ENCODE results near the gene GLRX. TPM values are rescaled to one million over a fixed set of nuclear protein-coding genes. Genes with fewer than 3 reads are reported as not detected.
A peak's percentile ranks its signal among the peaks of the same experiment; 100 is the strongest.

GLRX gene
- polyA plus RNA-seq, 2 of the 4 experiments (the other 2 are of a cell fraction) = 106 to 329 TPM

DNA sequence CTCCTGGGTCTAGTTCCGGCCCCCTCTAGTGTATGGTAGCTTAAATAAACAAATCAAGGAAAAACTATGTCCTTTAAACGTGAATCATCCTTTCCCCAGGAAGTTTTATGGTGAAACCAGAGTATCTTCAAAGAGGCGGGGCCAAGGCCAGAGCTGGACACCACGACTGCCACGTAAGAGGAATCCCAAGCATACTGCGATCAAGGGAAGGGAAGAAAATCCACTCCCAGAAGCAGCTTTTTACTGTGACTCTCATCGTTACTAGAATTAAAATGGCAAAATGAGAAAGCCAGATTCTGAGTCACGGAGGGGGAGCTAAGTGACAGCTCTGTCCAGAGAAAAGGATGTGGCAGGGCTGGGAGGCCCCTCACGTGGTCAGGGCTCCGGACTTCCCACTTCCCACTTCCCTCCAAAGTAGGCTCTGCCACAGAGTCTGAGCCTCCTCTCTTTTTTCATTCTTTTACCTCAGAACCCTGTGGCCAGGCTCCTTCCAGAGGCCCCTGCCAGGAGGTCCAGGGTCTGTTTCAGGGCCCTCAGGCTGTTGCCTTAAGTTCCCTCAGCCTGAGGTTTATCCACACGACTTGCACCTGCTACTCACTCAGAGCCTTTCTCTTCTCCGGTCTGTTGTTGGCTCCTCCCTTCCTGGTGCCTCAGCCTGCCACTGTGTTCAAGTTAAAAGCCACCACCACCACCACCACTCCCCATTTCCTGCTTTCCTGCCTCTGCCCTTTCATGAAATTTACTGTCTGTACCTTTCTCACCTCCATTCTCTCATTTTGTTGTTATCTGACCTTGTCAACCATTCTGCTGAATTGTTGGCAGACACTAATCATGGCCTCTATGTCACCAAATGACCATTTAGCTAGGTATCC is 1.4 kb upstream of the GLRX start (continued):
- TF ChIP-seq, protein P1, sequence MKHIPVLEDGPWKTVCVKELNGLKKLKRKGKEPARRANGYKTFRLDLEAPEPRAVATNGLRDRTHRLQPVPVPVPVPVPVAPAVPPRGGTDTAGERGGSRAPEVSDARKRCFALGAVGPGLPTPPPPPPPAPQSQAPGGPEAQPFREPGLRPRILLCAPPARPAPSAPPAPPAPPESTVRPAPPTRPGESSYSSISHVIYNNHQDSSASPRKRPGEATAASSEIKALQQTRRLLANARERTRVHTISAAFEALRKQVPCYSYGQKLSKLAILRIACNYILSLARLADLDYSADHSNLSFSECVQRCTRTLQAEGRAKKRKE (CRISPR knock-in tag; IDR thresholded peaks at IDR 0.05; ENCODE audit: low read depth) = no peak
- TF ChIP-seq CEBPB (IDR thresholded peaks at IDR 0.05) (peak in 1 of 2 experiments; percentile 48; a peak in 1 of 4 replicates), HEYL (CRISPR knock-in tag; IDR thresholded peaks at IDR 0.05) (0 out of 2 replicates have a peak, but pooled peaks have one; percentile 57), RARB (CRISPR knock-in tag; IDR thresholded peaks at IDR 0.05) (no peak)
- TF ChIP-seq, protein P2, sequence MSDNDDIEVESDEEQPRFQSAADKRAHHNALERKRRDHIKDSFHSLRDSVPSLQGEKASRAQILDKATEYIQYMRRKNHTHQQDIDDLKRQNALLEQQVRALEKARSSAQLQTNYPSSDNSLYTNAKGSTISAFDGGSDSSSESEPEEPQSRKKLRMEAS (IDR thresholded peaks at IDR 0.05) = 0 out of 2 replicates have a peak, but pooled peaks have one; percentile 71

DNA sequence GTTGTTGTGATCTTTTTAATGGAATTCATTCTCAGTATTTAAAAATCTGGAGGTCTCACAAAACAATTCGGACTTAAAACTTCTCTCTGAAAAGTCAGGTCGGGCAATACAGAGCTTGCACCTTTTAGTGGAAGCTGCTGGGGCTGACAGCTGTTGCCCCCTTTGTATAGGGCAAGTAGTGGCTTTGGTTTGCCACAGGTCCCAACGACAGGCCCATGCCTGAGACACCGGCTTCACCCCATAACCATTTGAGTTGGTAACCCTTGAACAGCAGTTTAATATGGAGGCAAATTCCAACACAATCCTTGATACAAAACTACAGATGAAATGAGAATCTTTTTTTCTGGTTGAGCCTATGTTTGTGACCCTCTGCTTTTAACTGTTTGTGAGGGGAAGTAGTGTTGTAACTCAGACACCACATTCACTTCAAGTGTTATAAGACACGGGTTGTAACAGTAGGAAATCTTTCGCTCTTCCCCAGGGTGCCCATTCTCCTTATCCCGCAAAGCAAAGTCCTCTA is 752 bp upstream of the GLRX start:
- Histone ChIP-seq H3K27ac (peak overlapping the region; percentile 87 to 94), H3K4me1 (peaks cover 54% of the 10 kb centered on the region), H3K4me2 (peak overlapping the region; percentile 95), H3K4me3 (peak overlapping the region; percentile 89), H3K9me3 (no peaks in the 10 kb centered on the region)
- 5% methylated on average over 7 of the region's 7 CpGs for WGBS (ENCODE audit: missing lambda C conversion rate)
- TF ChIP-seq NR3C1 (IDR thresholded peaks at IDR 0.05) (no peak), CEBPB (IDR thresholded peaks at IDR 0.05) (no peak), RFX5 (IDR thresholded peaks at IDR 0.05) (no peak), CBX8 (IDR thresholded peaks at IDR 0.05) (no peak), ZSCAN20 (CRISPR knock-in tag; IDR thresholded peaks at IDR 0.05) (no peak), KDM1A (IDR thresholded peaks at IDR 0.05; ENCODE audit: low read depth) (no peak), ESRRA (IDR thresholded peaks at IDR 0.05; ENCODE audit: borderline replicate concordance, low read length) (no peak), EHF (CRISPR knock-in tag; IDR thresholded peaks at IDR 0.05) (no peak), HOXB5 (CRISPR knock-in tag; IDR thresholded peaks at IDR 0.05) (no peak)
- TF ChIP-seq, protein P3, sequence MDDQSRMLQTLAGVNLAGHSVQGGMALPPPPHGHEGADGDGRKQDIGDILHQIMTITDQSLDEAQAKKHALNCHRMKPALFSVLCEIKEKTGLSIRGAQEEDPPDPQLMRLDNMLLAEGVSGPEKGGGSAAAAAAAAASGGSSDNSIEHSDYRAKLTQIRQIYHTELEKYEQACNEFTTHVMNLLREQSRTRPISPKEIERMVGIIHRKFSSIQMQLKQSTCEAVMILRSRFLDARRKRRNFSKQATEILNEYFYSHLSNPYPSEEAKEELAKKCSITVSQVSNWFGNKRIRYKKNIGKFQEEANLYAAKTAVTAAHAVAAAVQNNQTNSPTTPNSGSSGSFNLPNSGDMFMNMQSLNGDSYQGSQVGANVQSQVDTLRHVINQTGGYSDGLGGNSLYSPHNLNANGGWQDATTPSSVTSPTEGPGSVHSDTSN (IDR thresholded peaks at IDR 0.05) = no peak
- TF ChIP-seq, protein P4, sequence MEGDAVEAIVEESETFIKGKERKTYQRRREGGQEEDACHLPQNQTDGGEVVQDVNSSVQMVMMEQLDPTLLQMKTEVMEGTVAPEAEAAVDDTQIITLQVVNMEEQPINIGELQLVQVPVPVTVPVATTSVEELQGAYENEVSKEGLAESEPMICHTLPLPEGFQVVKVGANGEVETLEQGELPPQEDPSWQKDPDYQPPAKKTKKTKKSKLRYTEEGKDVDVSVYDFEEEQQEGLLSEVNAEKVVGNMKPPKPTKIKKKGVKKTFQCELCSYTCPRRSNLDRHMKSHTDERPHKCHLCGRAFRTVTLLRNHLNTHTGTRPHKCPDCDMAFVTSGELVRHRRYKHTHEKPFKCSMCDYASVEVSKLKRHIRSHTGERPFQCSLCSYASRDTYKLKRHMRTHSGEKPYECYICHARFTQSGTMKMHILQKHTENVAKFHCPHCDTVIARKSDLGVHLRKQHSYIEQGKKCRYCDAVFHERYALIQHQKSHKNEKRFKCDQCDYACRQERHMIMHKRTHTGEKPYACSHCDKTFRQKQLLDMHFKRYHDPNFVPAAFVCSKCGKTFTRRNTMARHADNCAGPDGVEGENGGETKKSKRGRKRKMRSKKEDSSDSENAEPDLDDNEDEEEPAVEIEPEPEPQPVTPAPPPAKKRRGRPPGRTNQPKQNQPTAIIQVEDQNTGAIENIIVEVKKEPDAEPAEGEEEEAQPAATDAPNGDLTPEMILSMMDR (IDR thresholded peaks at IDR 0.05) = no peak
- CTCF ChIA-PET = interaction anchor here (1.1 to 9.3 kb wide), 12 partner anchors 9 to 176 kb away, joined by 3 to 59 read pairs (median 7); partner anchors contain the start of gene RFESD
- FAIRE-seq = no peak
- peak; percentile 34 to 36; a peak in 5 of 6 replicates for ATAC-seq
- no peak for DNase-seq (ENCODE audit: low read depth in 1 of 2, low spot score in 1 of 2)
- POLR2A ChIA-PET = interaction anchor here (0.6 to 5.0 kb wide), 13 partner anchors 9 to 839 kb away, joined by 3 to 71 read pairs (median 5); partner anchors contain the start of genes CAST and RFESD

DNA sequence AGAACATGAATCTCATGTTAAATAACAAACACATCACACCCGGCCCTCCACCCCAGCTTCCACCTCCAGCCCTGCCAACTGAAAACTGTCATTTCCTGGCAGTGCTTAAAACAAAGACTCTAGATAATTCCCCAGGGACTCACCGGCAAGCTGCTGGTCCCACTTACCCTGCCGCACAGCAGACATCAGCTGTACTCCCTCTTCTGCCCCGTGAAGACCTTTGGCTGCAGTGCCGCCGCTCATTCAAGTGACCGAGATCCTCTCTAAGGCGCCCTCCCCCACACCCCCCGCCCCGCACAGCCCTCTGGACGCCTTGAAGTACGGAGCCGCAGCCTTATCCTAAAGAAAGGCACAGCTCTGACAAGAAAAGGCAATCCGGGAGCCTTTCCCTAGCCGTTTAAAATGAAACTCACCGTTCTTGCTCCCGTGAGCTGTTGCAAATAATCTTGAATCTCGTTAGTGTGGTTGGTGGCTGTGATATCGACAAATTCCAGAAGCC is 434 bp downstream of the GLRX start:
- peaks cover 52% of the 10 kb centered on the region for H3K4me1 ChIP-seq
- H3K4me2 ChIP-seq = peak overlapping the region; percentile 95
- ChIA-PET CTCF (interaction anchor here (0.9 to 9.3 kb wide), 10 partner anchors 9 to 177 kb away, joined by 3 to 59 read pairs (median 4); partner anchors contain the start of gene RFESD), POLR2A (interaction anchor here (1.0 to 5.0 kb wide), 8 partner anchors 10 to 840 kb away, joined by 3 to 71 read pairs (median 6); partner anchors contain the start of genes CAST and RFESD)
- H3K27ac ChIP-seq = peak overlapping the region; percentile 87 to 94
- DNase-seq (ENCODE audit: low read depth in 1 of 2, low spot score in 1 of 2) = peak; percentile 38 to 57
- no peaks in the 10 kb centered on the region for H3K9me3 ChIP-seq
- TF ChIP-seq HDAC2 (IDR thresholded peaks at IDR 0.05) (no peak), RNF2 (IDR thresholded peaks at IDR 0.05; ENCODE audit: borderline replicate concordance, low read depth) (no peak), NFE2L2 (conservative IDR thresholded peaks at IDR 0.05; ENCODE audit: low read length) (no peak), GATA3 (IDR thresholded peaks at IDR 0.05; ENCODE audit: borderline replicate concordance) (no peak), ESRRA (IDR thresholded peaks at IDR 0.05; ENCODE audit: borderline replicate concordance, low read length) (no peak), JUNB (IDR thresholded peaks at IDR 0.05) (no peak), TFCP2L1 (CRISPR knock-in tag; IDR thresholded peaks at IDR 0.05) (no peak), RCOR1 (IDR thresholded peaks at IDR 0.05; ENCODE audit: low read depth, low read length) (no peak), EHF (CRISPR knock-in tag; IDR thresholded peaks at IDR 0.05) (no peak), FOSL2 (IDR thresholded peaks at IDR 0.05) (no peak), FOSL2 (CRISPR knock-in tag; IDR thresholded peaks at IDR 0.05) (no peak), RARB (CRISPR knock-in tag; IDR thresholded peaks at IDR 0.05) (no peak)
- TF ChIP-seq, protein P1 (CRISPR knock-in tag; IDR thresholded peaks at IDR 0.05; ENCODE audit: low read depth) = no peak
- TF ChIP-seq, protein P3 (IDR thresholded peaks at IDR 0.05) = no peak
- TF ChIP-seq, protein P5, sequence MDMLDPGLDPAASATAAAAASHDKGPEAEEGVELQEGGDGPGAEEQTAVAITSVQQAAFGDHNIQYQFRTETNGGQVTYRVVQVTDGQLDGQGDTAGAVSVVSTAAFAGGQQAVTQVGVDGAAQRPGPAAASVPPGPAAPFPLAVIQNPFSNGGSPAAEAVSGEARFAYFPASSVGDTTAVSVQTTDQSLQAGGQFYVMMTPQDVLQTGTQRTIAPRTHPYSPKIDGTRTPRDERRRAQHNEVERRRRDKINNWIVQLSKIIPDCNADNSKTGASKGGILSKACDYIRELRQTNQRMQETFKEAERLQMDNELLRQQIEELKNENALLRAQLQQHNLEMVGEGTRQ (IDR thresholded peaks at IDR 0.05) = no peak
- FAIRE-seq = no peak
- H3K4me3 ChIP-seq = peak overlapping the region; percentile 89
- 3% methylated on average over 11 of the region's 19 CpGs for WGBS (ENCODE audit: missing lambda C conversion rate)
- peak; percentile 55 to 71 for ATAC-seq

Data from A549 (cell line).